ENCODE measurements around the gene PLOD3.

GRCh38 chr7:101241015-101241363 lies 23.6 kb upstream of the PLOD3 start:
- TF ChIP-seq TOX (CRISPR knock-in tag; IDR thresholded peaks at IDR 0.05; ENCODE audit: borderline replicate concordance) (no peak), PPARA (CRISPR knock-in tag; IDR thresholded peaks at IDR 0.05; ENCODE audit: borderline replicate concordance) (no peak), ZFP3 (CRISPR knock-in tag; IDR thresholded peaks at IDR 0.05) (no peak), CREB5 (CRISPR knock-in tag; IDR thresholded peaks at IDR 0.05; ENCODE audit: low read depth) (no peak), OSR1 (CRISPR knock-in tag; IDR thresholded peaks at IDR 0.05) (no peak), ZNF8 (CRISPR knock-in tag; IDR thresholded peaks at IDR 0.05) (no peak)
- TF ChIP-seq, protein P1, sequence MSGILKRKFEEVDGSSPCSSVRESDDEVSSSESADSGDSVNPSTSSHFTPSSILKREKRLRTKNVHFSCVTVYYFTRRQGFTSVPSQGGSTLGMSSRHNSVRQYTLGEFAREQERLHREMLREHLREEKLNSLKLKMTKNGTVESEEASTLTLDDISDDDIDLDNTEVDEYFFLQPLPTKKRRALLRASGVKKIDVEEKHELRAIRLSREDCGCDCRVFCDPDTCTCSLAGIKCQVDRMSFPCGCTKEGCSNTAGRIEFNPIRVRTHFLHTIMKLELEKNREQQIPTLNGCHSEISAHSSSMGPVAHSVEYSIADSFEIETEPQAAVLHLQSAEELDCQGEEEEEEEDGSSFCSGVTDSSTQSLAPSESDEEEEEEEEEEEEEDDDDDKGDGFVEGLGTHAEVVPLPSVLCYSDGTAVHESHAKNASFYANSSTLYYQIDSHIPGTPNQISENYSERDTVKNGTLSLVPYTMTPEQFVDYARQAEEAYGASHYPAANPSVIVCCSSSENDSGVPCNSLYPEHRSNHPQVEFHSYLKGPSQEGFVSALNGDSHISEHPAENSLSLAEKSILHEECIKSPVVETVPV (CRISPR knock-in tag; IDR thresholded peaks at IDR 0.05), result no peak
